ENCODE measurements around the gene LCN15.

DNA sequence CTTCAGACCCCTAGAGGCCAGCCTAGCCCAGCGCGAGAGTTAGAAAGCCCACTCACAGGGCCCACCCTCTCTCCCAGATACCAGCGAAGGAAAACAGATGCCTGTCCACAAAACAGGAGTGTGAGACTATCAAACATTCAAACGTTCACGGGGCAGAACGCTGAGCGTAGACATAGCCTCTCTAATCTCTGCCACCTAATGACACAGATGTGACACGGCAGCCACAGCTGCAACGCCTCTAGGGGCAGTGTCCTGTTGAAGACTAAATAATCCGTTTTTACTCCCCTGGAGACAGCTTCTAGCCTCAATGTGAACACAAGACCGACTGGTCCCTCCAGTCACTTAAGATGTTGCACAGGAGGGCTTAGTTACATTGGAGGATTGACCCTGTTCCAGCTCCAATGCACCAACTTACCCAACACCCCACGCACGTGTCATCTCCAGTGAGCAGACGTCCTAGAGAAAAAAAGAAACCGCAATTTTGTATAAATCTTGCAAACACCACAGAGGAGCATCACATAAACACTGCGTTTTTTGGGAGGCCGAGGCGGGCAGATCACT, 37.6 kb downstream of the LCN15 start:
- TF ChIP-seq CTCF (IDR thresholded peaks at IDR 0.05; ENCODE audit: insufficient read depth, low read length, poor library complexity, severe bottlenecking) (peak; percentile 40), EZH2phosphoT487 (conservative IDR thresholded peaks at IDR 0.05; ENCODE audit: low read length) (no peak)
